A673 (cell line): ENCODE results near the gene CFAP298.

Experiments
- EZH2 ChIP-seq: fragments of 200-600 bp; sonication (generic); IDR thresholded peaks from 2 replicates; pipeline ENCODE4 v1.6.1; 2017; ENCODE audit warnings: borderline replicate concordance, low read depth, mild to moderate bottlenecking, mixed read lengths, antibody characterized with exemption, low read length; ENCODE audit not compliant: poor library complexity, severe bottlenecking
- TF ChIP-seq, protein P1 (sequence below): fragments of 300-800, 200-600 bp; sonication (generic); conservative IDR thresholded peaks from 2 replicates; pipeline ENCODE4 v1.5.1; 2017; ENCODE audit warnings: low read depth, mild to moderate bottlenecking, antibody characterized with exemption, low read length, moderate library complexity, mixed read lengths

DNA sequence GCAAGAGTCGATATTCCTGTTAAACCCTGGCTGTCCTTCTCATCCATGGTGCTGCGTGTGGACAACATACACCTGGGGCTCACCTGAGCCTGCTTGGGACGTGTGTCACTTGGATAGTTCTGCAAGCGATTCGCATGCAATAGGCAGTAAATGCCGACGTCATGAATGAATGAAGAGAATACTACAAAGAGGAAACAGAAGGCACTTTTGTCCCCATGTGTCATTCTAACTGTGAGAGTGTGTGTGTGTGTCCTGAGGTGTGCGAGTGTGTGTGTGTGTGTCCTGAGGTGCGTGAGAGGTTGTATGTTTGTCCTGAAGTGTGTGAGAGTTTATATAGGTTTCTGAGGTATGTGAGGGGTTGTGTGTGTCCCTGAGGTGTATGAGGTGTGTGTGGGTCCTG lies 26.2 kb downstream of the CFAP298 start:
- TF ChIP-seq, protein P1, sequence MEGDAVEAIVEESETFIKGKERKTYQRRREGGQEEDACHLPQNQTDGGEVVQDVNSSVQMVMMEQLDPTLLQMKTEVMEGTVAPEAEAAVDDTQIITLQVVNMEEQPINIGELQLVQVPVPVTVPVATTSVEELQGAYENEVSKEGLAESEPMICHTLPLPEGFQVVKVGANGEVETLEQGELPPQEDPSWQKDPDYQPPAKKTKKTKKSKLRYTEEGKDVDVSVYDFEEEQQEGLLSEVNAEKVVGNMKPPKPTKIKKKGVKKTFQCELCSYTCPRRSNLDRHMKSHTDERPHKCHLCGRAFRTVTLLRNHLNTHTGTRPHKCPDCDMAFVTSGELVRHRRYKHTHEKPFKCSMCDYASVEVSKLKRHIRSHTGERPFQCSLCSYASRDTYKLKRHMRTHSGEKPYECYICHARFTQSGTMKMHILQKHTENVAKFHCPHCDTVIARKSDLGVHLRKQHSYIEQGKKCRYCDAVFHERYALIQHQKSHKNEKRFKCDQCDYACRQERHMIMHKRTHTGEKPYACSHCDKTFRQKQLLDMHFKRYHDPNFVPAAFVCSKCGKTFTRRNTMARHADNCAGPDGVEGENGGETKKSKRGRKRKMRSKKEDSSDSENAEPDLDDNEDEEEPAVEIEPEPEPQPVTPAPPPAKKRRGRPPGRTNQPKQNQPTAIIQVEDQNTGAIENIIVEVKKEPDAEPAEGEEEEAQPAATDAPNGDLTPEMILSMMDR = no peak
- no peak for TF ChIP-seq EZH2
